Measurements from ENCODE around the gene FNDC3B.

- TF ChIP-seq, protein P1, sequence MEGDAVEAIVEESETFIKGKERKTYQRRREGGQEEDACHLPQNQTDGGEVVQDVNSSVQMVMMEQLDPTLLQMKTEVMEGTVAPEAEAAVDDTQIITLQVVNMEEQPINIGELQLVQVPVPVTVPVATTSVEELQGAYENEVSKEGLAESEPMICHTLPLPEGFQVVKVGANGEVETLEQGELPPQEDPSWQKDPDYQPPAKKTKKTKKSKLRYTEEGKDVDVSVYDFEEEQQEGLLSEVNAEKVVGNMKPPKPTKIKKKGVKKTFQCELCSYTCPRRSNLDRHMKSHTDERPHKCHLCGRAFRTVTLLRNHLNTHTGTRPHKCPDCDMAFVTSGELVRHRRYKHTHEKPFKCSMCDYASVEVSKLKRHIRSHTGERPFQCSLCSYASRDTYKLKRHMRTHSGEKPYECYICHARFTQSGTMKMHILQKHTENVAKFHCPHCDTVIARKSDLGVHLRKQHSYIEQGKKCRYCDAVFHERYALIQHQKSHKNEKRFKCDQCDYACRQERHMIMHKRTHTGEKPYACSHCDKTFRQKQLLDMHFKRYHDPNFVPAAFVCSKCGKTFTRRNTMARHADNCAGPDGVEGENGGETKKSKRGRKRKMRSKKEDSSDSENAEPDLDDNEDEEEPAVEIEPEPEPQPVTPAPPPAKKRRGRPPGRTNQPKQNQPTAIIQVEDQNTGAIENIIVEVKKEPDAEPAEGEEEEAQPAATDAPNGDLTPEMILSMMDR (IDR thresholded peaks at IDR 0.05), result no peak
- TF ChIP-seq POLR2AphosphoS5 (IDR thresholded peaks at IDR 0.05), result no peak
- TF ChIP-seq POLR2A (IDR thresholded peaks at IDR 0.05; ENCODE audit: low read depth), result no peak
- TF ChIP-seq EP300 (IDR thresholded peaks at IDR 0.05), result no peak
Observed at GRCh38 chr3:172309059-172309458, 269.7 kb downstream of the FNDC3B start.

Measured in esophagus muscularis mucosa (tissue), 4 donors.